Ramos (cell line): ENCODE measurements around the gene OR2V1.
"Not testable (repeated sequence)": the region's sequence is repeated elsewhere in the genome, so short reads cannot be mapped to it uniquely, and the experiment has no call there.

Source experiments
- in situ Hi-C: fragments of 300-500 bp; cut with MboI; formaldehyde crosslinking; loops from one replicate; pipeline ENCODE4 v1.14.3; 2022; ENCODE audit warnings: low sequenced_read_pairs; ENCODE audit not compliant: unreplicated experiment

The OR2V1 gene

GRCh38 chr5:181133083-181133482 is 2.1 kb upstream of the OR2V1 start:
- in situ Hi-C loops = no loop called here

- in situ Hi-C loops = no loop called here
Observed at GRCh38 chr5:181131514-181131913, 545 bp upstream of the OR2V1 start.

DNA sequence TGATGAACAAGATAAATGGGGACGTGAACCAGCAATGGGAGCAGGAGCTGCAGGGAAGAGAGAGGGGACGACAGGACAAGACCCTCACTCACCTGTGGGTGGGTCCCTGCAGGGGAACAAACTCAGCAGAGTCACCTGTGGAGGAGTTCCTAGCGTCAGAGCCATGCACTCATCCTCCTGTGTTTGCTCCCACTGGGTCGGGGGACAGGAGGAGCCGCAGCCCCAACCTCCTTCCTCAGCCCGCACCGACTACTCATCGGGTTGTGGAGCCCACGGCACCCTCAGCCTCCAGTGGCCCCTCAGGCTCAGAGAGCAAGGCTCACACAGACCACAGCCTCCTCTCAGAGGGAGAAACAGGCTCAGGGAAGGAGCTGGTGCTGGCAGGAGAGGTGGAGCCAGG is 888 bp downstream of the OR2V1 start:
- in situ Hi-C loops = not testable (repeated sequence)

DNA sequence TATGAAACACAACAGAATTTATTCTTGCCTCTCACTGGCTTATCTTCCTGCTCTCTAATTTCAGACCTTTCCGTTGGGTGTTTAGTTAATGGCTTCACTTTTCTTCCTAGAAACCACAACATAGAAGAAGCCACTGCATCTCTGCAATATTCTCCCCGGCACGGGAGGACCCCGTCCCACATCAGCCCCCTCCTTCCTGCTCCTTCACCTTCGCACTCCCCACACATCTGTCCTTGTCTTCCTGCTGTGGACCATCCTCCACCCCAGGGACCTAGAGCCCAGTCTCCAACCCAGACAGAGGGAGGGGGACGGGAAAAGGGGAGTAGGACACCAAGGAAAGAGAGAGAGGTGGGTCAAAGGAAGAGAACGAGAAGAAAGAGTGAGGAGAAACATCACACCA is 1.4 kb downstream of the OR2V1 start:
- in situ Hi-C loops = no loop called here

GRCh38 chr5:181127907-181128626 is 2.9 kb downstream of the OR2V1 start:
- in situ Hi-C loops = no loop called here

DNA sequence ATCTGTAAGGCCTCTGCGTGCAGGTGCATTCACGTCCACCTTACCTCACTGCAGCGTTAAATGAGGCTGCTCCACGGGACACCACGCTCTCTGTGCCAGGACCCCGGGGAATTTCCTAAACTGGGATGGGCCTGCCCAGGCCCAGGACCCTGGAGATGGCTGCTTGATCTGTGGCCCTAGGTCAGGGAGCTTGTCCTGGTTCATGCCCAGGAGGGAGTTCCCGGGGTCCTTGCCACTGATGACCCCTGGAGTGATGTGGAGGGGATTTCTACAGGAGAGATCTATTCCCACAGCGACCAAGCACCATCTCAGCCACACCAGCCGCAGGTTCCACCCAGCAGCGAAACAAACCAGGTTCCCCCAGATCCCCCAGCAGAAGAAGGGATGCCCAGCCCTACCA is 3.5 kb downstream of the OR2V1 start:
- in situ Hi-C loops = no loop called here

DNA sequence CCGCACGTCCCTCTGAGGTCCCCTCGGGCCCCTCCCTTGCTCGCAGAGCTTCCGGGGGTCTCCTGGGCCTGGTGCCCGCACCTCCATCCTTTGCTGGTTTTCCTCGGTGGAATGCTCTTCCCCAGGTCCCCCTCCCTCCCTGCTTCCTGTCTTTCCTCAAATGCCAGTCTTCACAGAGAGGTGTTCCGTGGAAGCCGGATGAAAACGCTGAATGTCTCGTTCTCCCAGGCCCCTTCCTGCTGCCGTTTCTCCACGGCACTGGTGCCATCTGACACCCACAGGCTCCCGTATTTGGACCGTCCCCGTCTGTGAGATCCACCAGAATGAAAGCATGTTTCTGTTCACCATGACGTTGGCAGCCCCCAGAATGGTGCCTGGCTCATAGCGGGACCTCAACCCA is 4.1 kb downstream of the OR2V1 start:
- in situ Hi-C loops = no loop called here

DNA sequence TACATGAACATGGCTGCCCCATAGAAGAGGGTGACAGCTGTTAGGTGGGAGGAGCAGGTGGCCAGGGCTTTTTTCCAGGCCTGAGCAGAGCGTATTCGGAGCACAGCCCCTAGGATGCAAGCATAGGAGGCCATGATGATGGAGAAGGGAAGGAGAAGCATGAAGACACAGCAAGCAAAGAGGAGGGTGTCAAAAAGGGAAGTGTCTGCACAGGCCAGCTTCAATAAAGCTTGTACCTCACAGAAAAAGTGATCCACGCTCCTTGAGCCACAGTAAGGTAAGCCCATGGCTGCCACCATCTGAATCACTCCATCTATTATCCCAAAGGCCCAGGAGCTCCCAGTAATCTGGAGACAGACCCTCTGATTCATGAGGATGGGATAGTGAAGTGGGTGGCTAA is 6.4 kb downstream of the OR2V1 start:
- in situ Hi-C loops = no loop called here

- in situ Hi-C loops = no loop called here
Observed at GRCh38 chr5:181121675-181122561, 9.1 kb downstream of the OR2V1 start.

DNA sequence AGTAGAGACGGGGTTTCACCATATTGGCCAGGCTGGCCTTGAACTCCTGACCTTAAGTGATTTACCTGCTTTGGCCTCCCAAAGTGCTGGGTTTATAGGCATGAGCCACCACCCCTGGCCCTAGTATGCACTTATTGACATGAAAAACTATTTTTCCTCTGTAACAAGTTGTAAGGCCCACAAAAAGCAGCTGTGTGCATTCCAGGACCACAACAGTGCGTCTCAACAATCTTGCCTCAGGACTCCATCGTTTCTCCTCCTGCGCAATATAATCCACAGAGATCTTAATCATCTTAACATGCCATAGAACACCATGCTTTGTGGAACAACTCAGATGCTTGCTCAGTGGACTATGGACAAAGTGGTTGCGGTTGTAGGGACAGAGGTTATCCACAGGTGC is 10.2 kb downstream of the OR2V1 start:
- in situ Hi-C loops = no loop called here

GRCh38 chr5:181120306-181120705 is 10.7 kb downstream of the OR2V1 start:
- in situ Hi-C loops = no loop called here

DNA sequence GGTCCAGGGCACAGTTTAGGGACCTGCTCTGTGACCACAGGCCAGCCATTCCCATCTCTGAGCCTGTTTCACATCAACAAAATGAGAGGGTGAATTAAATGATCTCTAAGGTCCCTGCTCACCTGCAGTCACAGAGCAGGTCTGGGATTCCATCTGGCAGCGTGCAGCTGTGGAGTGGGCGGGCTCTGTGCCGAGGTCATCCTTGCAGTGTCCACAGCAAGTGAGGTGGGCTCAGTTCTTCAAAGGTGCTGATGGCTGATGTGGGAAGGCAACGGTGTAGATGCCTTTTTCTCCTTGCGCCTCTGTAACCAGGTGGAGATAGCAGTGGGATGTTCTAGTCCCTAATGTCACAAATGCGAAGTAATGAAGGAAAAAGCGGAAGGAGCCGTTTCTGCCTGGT is 11.9 kb downstream of the OR2V1 start:
- in situ Hi-C loops = no loop called here

DNA sequence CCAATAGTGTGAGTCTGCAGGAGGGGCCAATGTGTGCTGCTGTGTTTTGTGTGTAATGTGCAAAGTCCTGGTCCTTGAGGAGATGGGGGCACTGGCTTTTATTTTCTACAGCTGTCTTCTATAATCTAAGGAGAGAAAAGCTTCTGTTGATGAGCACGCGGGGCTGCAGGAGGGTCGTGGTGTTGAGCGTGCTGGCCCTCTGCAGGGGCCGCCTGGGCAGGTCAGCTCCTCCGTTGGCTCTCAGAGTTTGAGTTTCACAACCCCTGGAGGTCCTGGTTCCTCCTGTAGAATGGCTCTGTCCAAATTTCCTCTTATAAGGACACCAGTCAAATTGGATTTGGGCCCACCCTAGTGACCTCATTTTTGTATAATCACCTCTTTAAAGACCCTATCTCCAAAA is 12.6 kb downstream of the OR2V1 start:
- in situ Hi-C loops = no loop called here

DNA sequence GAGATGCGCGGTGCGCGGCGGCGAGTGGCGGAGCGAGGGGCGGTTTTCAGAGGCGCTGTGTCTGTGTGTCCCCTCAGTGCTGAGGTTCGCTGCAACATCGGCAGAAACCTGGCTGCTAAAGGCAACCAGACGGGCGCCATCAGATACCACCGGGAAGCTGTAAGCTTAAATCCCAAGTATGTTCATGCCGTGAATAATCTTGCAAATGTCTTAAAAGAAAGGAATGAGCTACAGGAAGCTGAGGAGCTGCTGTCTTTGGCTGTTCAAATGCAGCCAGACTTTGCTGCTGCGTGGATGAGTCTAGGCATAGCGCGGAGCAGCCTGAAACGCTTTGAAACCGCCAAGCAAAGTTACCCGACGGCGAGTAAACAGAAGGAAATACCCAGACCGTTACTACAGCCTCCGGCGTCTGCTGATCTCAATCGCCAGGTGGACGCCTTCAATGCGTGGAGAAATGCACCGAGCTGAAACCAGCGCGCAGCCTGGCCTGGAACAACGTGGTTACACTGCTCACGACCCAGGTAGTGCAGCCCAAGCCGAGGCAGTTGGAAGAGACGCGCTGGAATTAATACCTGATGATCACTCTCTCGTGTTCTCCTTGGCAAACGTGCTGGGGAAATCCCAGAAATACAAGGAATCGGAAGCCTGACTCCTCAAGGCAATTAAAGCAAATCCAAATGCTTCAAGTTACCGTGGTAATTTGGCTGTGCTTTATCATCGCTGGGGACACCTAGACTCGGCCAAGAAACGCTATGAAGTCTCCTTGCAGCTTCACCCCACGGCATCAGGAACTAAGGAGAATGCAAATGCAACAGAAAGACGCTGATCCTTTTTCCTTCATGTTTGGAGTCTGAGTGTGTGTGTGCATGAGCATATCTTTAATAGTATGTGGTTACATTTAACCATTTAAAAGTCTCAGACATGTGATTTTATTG is 15.9 kb downstream of the OR2V1 start:
- in situ Hi-C loops = no loop called here

DNA sequence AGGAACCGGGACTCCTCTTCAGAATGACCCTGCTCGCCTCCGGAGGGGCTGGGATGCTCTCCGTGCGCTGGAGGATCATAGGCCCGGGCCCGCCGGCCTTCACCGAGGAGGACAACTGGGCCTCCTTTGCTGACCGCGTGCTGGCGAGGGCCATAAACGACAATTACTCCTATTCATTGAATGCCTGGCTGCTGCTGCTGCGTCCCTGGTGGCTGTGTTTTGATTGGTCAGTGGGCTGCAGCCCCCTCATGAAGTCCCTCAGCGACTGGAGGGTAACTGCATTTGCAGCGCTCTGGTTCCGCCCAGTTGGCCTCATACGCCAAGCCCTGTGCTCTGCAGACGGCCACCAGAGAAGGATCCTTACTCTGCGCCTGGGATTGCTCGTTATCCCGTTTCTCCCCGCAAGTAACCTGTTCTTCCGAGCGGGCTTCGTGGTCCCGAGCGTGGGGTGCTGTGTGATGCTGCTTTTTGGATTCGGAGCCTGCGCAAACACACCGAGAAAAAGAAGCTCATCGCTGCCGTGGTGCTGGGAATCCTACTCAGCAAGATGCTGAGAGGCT is 16.6 kb downstream of the OR2V1 start:
- in situ Hi-C loops = no loop called here

DNA sequence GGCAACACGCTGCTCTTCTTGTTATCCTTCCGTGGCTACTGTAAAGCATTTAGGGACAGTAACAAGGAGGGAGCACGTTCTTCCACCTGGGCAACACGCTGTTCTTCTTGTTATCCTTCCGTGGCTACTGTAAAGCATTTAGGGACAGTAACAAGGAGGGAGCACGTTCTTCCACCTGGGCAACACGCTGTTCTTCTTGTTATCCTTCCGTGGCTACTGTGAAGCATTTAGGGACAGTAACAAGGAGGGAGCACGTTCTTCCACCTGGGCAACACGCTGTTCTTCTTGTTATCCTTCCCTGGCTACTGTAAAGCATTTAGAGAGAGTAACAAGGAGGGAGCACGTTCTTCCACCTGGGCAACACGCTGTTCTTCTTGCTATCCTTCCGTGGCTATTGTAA is 17.4 kb downstream of the OR2V1 start:
- in situ Hi-C loops = not testable (repeated sequence)

GRCh38 chr5:181112476-181112875 is 18.5 kb downstream of the OR2V1 start:
- in situ Hi-C loops = no loop called here

- in situ Hi-C loops = no loop called here
Observed at GRCh38 chr5:181111010-181111409, 20.0 kb downstream of the OR2V1 start.

DNA sequence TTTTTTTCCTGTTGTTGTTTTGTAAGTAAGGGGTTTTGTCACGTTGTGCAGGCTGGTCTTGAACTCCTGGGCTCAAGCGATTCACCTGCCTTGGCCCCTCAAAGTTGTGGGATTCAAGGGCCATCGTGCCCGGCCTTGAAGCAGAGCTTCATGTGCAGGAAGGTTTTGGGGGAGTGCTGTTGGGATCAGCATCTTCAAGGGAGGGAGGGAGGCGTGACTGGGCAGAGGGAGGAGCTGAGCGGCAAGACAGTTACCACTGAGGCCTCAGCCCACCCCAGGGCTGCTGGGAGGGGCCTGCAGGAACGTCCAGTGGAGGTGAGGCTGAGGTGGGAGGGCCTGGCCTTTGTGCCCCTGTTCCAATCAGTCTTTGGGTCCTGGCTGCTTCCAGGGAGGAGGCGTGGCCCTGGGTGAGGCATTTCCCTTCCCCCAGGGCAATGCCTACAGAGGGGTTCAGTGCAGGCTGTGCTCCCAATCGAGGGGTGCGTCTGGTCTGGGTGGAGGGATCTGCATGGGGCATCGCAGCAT is 21.4 kb downstream of the OR2V1 start:
- in situ Hi-C loops = no loop called here

GRCh38 chr5:181108578-181109165 is 22.3 kb downstream of the OR2V1 start:
- in situ Hi-C loops = no loop called here
